GM12874 (cell line): Measurements from ENCODE around the gene ZNF189.

Experiments used
- TF ChIP-seq, protein P1 (sequence below): IDR thresholded peaks from 2 replicates; pipeline ENCODE4 v1.5.1; 2011; ENCODE audit warnings: low read depth, mild to moderate bottlenecking, control low read depth, low read length, moderate library complexity; ENCODE audit not compliant: insufficient read depth

ZNF189 gene

DNA sequence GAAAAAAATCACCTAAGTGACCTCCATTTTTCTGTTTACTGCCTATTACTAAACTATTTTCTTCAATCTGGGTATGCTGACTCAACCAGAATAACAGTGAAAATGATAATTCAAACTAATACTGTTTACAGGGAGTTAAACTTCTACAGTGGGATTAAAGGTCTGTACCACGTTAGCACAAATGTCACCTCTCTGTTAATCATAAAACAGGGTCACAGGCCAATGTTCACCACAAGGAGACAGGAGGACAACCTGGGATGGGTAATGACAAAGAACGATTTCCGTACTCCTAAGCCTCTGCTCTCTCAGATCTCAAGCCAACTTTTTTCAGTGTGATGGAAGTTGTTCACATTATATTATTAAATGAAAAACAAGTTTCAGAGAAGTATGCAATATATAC is 34.6 kb downstream of the ZNF189 start:
- TF ChIP-seq, protein P1, sequence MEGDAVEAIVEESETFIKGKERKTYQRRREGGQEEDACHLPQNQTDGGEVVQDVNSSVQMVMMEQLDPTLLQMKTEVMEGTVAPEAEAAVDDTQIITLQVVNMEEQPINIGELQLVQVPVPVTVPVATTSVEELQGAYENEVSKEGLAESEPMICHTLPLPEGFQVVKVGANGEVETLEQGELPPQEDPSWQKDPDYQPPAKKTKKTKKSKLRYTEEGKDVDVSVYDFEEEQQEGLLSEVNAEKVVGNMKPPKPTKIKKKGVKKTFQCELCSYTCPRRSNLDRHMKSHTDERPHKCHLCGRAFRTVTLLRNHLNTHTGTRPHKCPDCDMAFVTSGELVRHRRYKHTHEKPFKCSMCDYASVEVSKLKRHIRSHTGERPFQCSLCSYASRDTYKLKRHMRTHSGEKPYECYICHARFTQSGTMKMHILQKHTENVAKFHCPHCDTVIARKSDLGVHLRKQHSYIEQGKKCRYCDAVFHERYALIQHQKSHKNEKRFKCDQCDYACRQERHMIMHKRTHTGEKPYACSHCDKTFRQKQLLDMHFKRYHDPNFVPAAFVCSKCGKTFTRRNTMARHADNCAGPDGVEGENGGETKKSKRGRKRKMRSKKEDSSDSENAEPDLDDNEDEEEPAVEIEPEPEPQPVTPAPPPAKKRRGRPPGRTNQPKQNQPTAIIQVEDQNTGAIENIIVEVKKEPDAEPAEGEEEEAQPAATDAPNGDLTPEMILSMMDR, result no peak

DNA sequence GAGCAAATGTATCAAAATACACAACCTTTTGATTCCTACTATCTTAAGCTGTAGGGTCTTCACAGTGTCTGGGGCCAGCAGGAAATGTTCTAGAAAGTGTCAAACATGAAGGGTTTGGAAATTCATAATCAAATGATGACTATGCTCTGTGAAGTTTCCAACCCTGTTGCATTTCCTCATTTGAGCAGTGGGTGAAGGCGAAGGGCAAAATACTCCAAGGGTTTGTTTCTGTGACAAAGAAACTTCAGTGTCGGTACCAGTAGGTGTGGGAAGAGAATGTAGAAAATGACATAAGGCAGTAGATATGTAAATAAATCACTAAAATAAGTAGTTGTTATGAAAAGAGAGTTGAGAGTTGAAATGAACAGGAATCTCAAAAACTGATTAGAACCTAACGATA is 36.3 kb downstream of the ZNF189 start:
- TF ChIP-seq, protein P1, result no peak

DNA sequence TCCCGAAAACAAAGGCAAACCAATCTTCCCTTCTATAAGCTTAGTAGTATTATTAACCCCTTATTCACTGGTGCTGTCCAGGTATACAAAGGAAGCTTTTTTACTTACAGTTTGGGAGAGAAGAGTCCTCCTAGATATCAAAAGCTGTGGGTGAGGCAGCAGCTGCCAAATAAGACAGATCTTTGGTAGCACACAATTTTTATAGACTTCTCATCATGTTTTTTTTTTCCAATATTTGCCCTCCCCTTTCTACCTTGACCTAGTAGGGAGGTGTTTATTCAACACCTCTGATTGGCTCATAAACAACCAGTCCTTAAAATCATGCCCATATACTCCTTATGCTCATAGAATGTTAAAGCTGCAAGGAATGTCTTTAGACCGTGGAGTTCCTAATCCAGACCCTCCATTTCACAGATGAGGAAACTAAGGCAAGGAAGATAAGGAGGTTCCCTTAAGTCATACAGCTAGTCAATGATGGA is 37.0 kb downstream of the ZNF189 start, which contains the start of gene ALDOB:
TSS of gene ALDOB (minus strand) at position 174 of the 479 bp plus-strand sequence. CDS start 4,887 bp downstream, outside the sequence.
- TF ChIP-seq, protein P1, result no peak

DNA sequence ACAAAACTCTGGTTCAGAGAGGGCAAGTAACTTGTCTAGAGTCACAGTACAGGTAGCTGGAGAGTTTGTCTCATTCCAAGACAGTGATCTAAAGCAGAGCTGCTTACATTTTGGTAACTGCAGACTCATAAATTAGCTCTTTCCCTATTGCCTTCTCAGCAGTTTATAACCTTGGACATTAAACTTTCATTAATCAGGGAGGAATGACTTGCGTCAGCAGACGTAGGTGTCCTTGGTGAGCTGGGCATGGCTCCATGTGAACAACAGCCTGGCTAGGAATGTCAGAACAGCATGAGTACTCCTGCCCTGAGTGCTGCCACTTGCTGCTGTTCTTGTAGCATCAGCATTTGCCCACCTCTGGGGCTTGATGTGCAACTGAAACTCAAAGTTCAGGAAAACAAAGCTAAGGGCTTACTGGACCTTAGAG is 39.2 kb downstream of the ZNF189 start:
- TF ChIP-seq, protein P1, result no peak

DNA sequence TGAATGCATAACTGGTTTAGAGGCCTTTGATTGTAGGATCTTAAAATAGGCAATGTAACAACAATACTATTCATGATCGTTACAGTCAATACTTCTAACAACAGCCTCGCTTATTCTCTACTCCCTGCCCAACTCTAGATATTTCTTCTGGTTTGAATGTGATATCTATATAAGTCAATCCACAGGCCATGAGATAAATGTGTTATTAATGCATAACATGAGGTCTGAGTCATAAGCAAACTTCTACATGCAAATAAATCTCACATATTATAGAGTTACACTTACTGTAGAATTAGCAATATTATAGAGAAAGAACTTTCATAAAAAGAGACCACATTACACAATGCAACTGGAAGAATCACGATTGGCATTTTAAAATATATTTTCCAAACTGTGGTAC is 39.9 kb downstream of the ZNF189 start:
- TF ChIP-seq, protein P1, result no peak

DNA sequence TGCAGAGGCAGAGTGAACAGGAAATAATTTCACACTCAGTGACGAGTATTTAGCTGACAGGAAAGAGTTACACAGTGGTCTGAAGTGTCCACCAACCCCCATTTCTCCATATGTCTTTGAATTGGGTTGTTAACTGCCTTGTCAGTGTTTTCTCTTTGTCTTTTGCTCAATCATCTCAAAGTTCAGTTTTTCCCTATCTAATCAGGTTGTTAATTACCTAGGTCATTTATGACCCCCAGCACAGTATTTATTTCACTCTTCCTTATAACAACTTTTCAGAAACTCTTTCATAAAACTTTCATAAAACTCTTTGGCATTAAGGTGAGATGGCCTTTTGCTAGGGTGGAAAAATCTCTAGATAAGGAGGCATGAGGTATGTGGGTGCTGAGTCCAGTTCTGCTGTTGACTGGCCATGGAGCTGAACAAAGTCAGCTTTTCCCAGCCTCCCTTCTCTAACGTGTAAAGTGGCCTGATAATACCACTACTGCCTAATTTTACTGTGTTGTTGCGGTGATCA is 42.1 kb downstream of the ZNF189 start:
- TF ChIP-seq, protein P1, result no peak

DNA sequence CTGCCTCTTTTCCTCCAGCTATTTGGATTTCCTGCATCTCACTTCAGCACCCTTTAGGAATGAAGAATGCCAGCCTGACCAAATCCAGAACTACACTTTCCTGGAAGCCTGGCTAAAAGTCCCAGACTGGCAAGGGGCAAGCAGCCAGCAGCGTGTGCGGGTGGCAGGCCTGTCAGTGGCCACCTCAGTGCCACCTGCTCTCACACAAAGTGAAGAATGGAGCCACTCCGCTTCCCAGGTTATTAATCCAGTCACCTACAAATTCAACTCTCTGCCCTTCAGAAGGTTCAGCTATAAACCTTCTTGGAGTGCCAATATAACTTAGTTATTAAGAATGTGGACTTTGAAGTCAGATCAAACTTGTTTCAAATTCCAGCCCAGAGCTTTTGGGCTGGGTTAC is 43.7 kb downstream of the ZNF189 start:
- TF ChIP-seq, protein P1, result no peak
